IMR-90 (cell line): Measurements from ENCODE around the gene NTMT1. TPM values are rescaled to one million over a fixed set of nuclear protein-coding genes. Genes with fewer than 3 reads are reported as not detected.

Experiments used
- ATAC-seq: fragments of 200-7000 bp; cut with Tn5 transposase; 2 replicates; pipeline ENCODE4 v1.9.1; 2020; ENCODE audit warnings: low read depth, mild to moderate bottlenecking, moderate library complexity
- BruUV-seq: library from RNA; stranded (reverse); fragments of 400-500 nt; replicated peaks from 2 replicates; lab custom pipeline; 2021; lab: Mats Ljungman, UMichigan
- CTCF ChIA-PET: fragments of 300-600 bp; formaldehyde crosslinking; extraction: SDS; loops from one replicate; lab custom pipeline; 2021; ENCODE audit warnings: antibody characterized with exemption; lab: Yijun Ruan, JAX
- POLR2A ChIA-PET: fragments of 300-600 bp; sonication (Branson Sonifier 250); formaldehyde crosslinking; loops from one replicate; lab custom pipeline; 2022; ENCODE audit warnings: antibody characterized with exemption; ENCODE audit not compliant: unreplicated experiment; lab: Charles Lee
- DNase-seq: peaks from one replicate; pipeline ENCODE4 v3.0.0; 2013
- H2AFZ ChIP-seq: replicated peaks from 2 replicates; pipeline ENCODE3; 2013; ENCODE audit warnings: low read length, mild to moderate bottlenecking; ENCODE audit not compliant: poor library complexity
- H2AK5ac ChIP-seq: 2 replicates; pipeline ENCODE4 v1.6.1; 2013; ENCODE audit warnings: low read depth, low read length, inconsistent platforms
- H2AK9ac ChIP-seq: replicated peaks from 2 replicates; pipeline ENCODE3; 2013; ENCODE audit warnings: mild to moderate bottlenecking, low read depth, low read length, moderate library complexity; ENCODE audit not compliant: poor library complexity
- H2BK120ac ChIP-seq: 2 replicates; pipeline ENCODE4 v1.6.1; 2013; ENCODE audit warnings: low read depth, low read length, inconsistent platforms
- H2BK15ac ChIP-seq: 3 replicates; pipeline ENCODE4 v1.6.1; 2013; ENCODE audit warnings: low read depth, low read length, inconsistent platforms
- H2BK20ac ChIP-seq: 2 replicates; pipeline ENCODE4 v1.6.1; 2013; ENCODE audit warnings: low read depth, mild to moderate bottlenecking, inconsistent platforms, low read length, moderate library complexity
- H2BK5ac ChIP-seq: 2 replicates; pipeline ENCODE4 v1.6.1; 2013; ENCODE audit warnings: mild to moderate bottlenecking, low read depth, low read length, inconsistent platforms; ENCODE audit not compliant: poor library complexity, severe bottlenecking
- H3K14ac ChIP-seq: replicated peaks from 2 replicates; pipeline ENCODE4 v1.6.1; 2013; ENCODE audit warnings: low read depth, low read length, inconsistent platforms
- H3K18ac ChIP-seq: 2 replicates; pipeline ENCODE4 v1.6.1; 2013; ENCODE audit warnings: low read depth, low read length, control low read depth
- H3K23ac ChIP-seq: 2 replicates; pipeline ENCODE4 v1.6.1; 2013; ENCODE audit warnings: low read depth, low read length, inconsistent platforms
- H3K27ac ChIP-seq: 2 replicates; pipeline ENCODE4 v1.5.1; 2013; ENCODE audit warnings: mild to moderate bottlenecking, control low read depth, low read length; ENCODE audit not compliant: insufficient read depth
- H3K27me3 ChIP-seq: 2 replicates; pipeline ENCODE4 v1.6.1; 2013; ENCODE audit warnings: low read length; ENCODE audit not compliant: control insufficient read depth, insufficient read depth
- H3K36me3 ChIP-seq: 2 replicates; pipeline ENCODE4 v1.6.1; 2013; ENCODE audit warnings: low read length, mixed read lengths; ENCODE audit not compliant: control insufficient read depth, insufficient read depth
- H3K4ac ChIP-seq: 2 replicates; pipeline ENCODE4 v1.6.1; 2013; ENCODE audit warnings: low read depth, low read length, inconsistent platforms
- H3K4me1 ChIP-seq: 2 replicates; pipeline ENCODE4 v1.6.1; 2013; ENCODE audit warnings: low read length, mixed read lengths; ENCODE audit not compliant: control insufficient read depth, insufficient read depth
- H3K4me2 ChIP-seq: 2 replicates; pipeline ENCODE4 v1.6.1; 2013; ENCODE audit warnings: low read depth, mild to moderate bottlenecking, control low read depth, low read length, moderate library complexity
- H3K4me3 ChIP-seq: 2 replicates; pipeline ENCODE4 v1.5.1; 2013; ENCODE audit warnings: low read depth, mild to moderate bottlenecking, control low read depth, low read length, moderate library complexity; ENCODE audit not compliant: insufficient read depth
- H3K56ac ChIP-seq: 2 replicates; pipeline ENCODE4 v1.6.1; 2013; ENCODE audit warnings: low read length, inconsistent platforms; ENCODE audit not compliant: insufficient read depth; ENCODE audit errors: extremely low read depth
- H3K79me1 ChIP-seq, 2 experiments: 2 replicates each; pipeline ENCODE4 v1.6.1; 2013; ENCODE audit warnings: low read length in 2 of 2, inconsistent platforms in 1 of 2, low read depth in 1 of 2
- H3K9ac ChIP-seq: 2 replicates; pipeline ENCODE4 v1.6.1; 2013; ENCODE audit warnings: low read depth, low read length, control low read depth
- H3K9me1 ChIP-seq: 2 replicates; pipeline ENCODE4 v1.6.1; 2013; ENCODE audit warnings: low read length, inconsistent platforms; ENCODE audit not compliant: insufficient read depth
- H3K9me3 ChIP-seq: 2 replicates; pipeline ENCODE4 v1.6.1; 2013; ENCODE audit warnings: low read length; ENCODE audit not compliant: control insufficient read depth, insufficient read depth
- H4K20me1 ChIP-seq: 2 replicates; pipeline ENCODE4 v1.6.1; 2013; ENCODE audit warnings: low read length, inconsistent platforms; ENCODE audit not compliant: insufficient read depth
- H4K5ac ChIP-seq: 2 replicates; pipeline ENCODE4 v1.6.1; 2013; ENCODE audit warnings: mild to moderate bottlenecking, low read depth, low read length, control low read depth
- H4K8ac ChIP-seq, 2 experiments: 2 replicates each; pipeline ENCODE4 v1.6.1; 2013; ENCODE audit warnings: low read depth in 2 of 2, low read length in 2 of 2, control low read depth in 1 of 2, inconsistent platforms in 1 of 2
- H4K91ac ChIP-seq: 2 replicates; pipeline ENCODE4 v1.6.1; 2013; ENCODE audit warnings: low read depth, low read length, inconsistent platforms; ENCODE audit not compliant: insufficient read depth
- BHLHE40 ChIP-seq: fragments of 150-350 bp; IDR thresholded peaks from 2 replicates; pipeline ENCODE4 v1.6.1; 2016; ENCODE audit warnings: mild to moderate bottlenecking, low read depth, low read length
- CEBPB ChIP-seq: IDR thresholded peaks from 2 replicates; pipeline ENCODE4 v1.6.1; 2012; ENCODE audit warnings: low read depth, low read length, improper control_type of control experiment
- CHD1 ChIP-seq: IDR thresholded peaks from 2 replicates; pipeline ENCODE4 v1.6.1; 2012; ENCODE audit warnings: low read depth, low read length, improper control_type of control experiment
- FOS ChIP-seq: fragments of 150-350 bp; IDR thresholded peaks from 2 replicates; pipeline ENCODE4 v1.6.1; 2016; ENCODE audit warnings: low read depth, low read length
- MAFK ChIP-seq: IDR thresholded peaks from 2 replicates; pipeline ENCODE4 v1.6.1; 2012; ENCODE audit warnings: low read depth, low read length, improper control_type of control experiment
- MAZ ChIP-seq: IDR thresholded peaks from 2 replicates; pipeline ENCODE4 v1.6.1; 2012; ENCODE audit warnings: low read depth, mild to moderate bottlenecking, low read length, improper control_type of control experiment, moderate library complexity, borderline replicate concordance
- MXI1 ChIP-seq: IDR thresholded peaks from 2 replicates; pipeline ENCODE4 v1.6.1; 2012; ENCODE audit warnings: low read depth, mild to moderate bottlenecking, low read length, moderate library complexity, borderline replicate concordance
- RCOR1 ChIP-seq: IDR thresholded peaks from 2 replicates; pipeline ENCODE4 v1.6.1; 2012; ENCODE audit warnings: mild to moderate bottlenecking, low read length, improper control_type of control experiment; ENCODE audit not compliant: insufficient replicate concordance
- RFX5 ChIP-seq: IDR thresholded peaks from 2 replicates; pipeline ENCODE4 v1.8.0; 2012; ENCODE audit warnings: low read depth, mild to moderate bottlenecking, low read length, moderate library complexity
- WGBS, 2 experiments: methylation state at CpG; one replicate each; pipeline versions ENCODE4 v1.1.5 to v1.1.7; 2013; ENCODE audit warnings: missing lambda C conversion rate in 2 of 2; ENCODE audit not compliant: insufficient read length in 1 of 2; ENCODE audit errors: extremely low coverage in 2 of 2; 5-methylcytosine and 5-hydroxymethylcytosine counted together
- dilution Hi-C: fragments of 300-500 bp; cut with HindIII; formaldehyde crosslinking; loops from one replicate; pipeline ENCODE4 v1.14.3; 2018; ENCODE audit warnings: low sequenced_read_pairs; ENCODE audit not compliant: unreplicated experiment
- in situ Hi-C: fragments of 300-500 bp; cut with MboI; formaldehyde crosslinking; loops from 3 replicates; pipeline ENCODE4 v1.14.3; 2019; ENCODE audit warnings: low sequenced_read_pairs, inconsistent platforms, mixed read lengths
- intact Hi-C: fragments of 100-400 bp; cut with micrococcal nuclease; formaldehyde crosslinking; loops from 2 replicates; pipeline ENCODE4 v1.10.0; 2022
- polyA plus RNA-seq, 3 experiments: library from polyadenylated mRNA; depleted of rRNA; stranded (reverse); fragments of >200 nt; gene quantifications; 2 replicates each; pipeline ENCODE4 v1.2.3, GENCODE V29; 2012; ENCODE audit warnings: low replicate concordance in 1 of 3
- total RNA-seq: library from RNA; depleted of rRNA; stranded (reverse); fragments of >200 nt; gene quantifications from 2 replicates; pipeline ENCODE4 v1.2.3, GENCODE V29; 2012
- TF ChIP-seq, protein P1 (sequence below): fragments of 150-350 bp; IDR thresholded peaks from 2 replicates; pipeline ENCODE4 v1.6.1; 2017; ENCODE audit warnings: mild to moderate bottlenecking, antibody characterized with exemption, low read length, low read depth
- TF ChIP-seq, protein P2 (sequence below): fragments of 150-350 bp; IDR thresholded peaks from 2 replicates; pipeline ENCODE4 v1.6.1; 2016; ENCODE audit warnings: low read depth, mild to moderate bottlenecking, low read length, moderate library complexity, borderline replicate concordance

Gene NTMT1
- total and polyA plus RNA-seq, 2 of the 4 experiments (the other 2 are of a cell fraction), result 68.1 to 88.1 TPM

DNA sequence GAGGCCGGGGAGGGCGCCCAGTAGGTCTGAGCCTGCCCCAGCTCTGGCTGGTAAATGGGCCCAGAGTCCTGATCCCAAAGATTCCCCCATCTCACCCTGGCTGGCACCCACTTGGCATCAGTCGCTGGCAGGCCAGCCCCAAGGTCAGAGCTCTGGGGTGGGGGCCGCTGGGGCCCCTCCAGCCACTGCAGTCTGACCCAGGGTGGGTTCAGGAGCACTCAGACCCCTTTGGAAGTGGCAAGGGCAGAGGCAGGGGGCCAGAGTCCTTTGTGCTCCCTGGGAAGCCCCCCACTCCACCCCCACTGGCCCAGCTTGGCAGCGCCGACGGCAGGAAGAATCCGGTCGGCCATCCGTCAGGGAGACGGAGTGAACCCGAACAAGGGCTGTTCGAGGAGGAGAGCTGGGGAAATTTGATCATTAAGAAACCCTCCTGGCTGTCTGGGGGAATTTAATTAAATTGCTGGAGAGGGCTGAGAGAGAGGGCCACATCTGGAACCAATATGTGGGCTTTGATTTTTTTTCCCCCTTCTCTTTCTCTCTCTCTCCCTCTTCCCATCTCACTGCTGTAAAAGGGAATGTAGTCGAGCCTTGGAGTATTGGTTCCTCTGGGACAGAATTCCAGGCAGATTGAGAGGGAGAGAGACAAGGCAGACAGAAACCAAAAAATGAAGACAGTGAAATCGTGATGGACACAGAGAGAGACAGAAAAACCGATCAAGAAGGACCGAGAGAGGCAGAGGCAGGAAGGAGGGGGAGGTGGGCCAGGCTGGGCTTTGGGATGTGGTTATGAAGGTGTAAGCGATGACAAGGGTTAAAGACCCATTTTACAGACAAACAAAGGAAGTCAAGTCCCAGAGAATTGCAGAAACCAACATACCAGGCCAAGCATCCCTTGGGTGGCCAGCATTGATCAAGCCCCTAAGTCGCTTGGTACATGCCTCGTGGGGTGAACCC is 24.0 kb downstream of the NTMT1 start (continued):
- TF ChIP-seq, protein P1, sequence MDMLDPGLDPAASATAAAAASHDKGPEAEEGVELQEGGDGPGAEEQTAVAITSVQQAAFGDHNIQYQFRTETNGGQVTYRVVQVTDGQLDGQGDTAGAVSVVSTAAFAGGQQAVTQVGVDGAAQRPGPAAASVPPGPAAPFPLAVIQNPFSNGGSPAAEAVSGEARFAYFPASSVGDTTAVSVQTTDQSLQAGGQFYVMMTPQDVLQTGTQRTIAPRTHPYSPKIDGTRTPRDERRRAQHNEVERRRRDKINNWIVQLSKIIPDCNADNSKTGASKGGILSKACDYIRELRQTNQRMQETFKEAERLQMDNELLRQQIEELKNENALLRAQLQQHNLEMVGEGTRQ, result no peak

DNA sequence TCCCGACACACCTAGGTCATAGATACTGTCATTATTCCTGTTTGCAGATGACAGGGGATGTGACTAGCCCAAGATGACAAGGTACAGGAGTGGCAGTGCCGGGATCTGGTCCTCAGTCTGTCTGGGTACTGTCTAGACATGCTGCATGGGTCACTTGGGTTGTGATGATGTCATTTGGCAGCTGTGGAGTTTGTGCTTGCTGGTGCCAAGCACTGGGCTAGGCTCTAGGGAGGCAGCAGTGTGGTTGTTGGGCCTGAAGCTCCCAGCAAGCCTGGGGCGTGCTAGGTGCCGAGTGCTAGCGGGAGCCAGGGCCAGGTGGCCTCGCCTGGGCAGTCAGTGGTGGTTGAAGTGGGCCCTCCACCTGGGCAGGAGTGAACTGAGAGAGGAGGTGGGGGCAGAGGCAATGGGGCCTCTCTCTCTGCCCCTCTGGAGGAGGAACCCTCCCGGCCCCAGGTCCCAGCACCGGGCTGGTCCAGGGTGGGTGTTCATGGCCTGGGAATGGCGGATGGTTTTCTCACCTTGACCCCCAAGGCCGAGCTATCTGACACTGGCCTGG is 24.8 kb downstream of the NTMT1 start:
- Histone ChIP-seq H3K14ac (peak overlapping the region; percentile 53; the same call in 1 of the 2 replicates), H3K27me3 (no peaks in the 10 kb centered on the region), H4K91ac (no peak overlapping the region; the same call in 1 of the 2 replicates), H2BK120ac (0 out of 2 replicates have a peak overlapping the region, but pooled peaks have one; percentile 46), H3K27ac (no peak overlapping the region), H3K18ac (no peak overlapping the region; the same call in 1 of the 2 replicates), H4K5ac (no peak overlapping the region), H3K4me3 (no peak overlapping the region), H3K9me3 (no peaks in the 10 kb centered on the region), H2BK15ac (no peak overlapping the region), H3K36me3 (no peaks in the 10 kb centered on the region), H2BK20ac (peak overlapping the region; percentile 42; the same call in 1 of the 2 replicates), H3K4me2 (no peak overlapping the region), H3K4me1 (peaks cover 15% of the 10 kb centered on the region; the same call in 1 of the 2 replicates), H2BK5ac (no peak overlapping the region), H3K23ac (no peak overlapping the region), H2AK5ac (no peak overlapping the region), H3K56ac (no peak overlapping the region), H3K4ac (peak overlapping the region; percentile 47; the same call in 1 of the 2 replicates), H2AK9ac (no peak overlapping the region), H3K9ac (no peak overlapping the region), H3K79me1 (peaks cover 0 to 10% of the 10 kb centered on the region in 2 experiments; a peak in 1 of 4 replicates), H4K20me1 (no peaks in the 10 kb centered on the region), H4K8ac (no peak overlapping the region), H2AFZ (no peak overlapping the region), H3K9me1 (peaks cover 10% of the 10 kb centered on the region)
- ATAC-seq (no peak), DNase-seq (no peak)
- no TSS peak for BruUV-seq
- in situ Hi-C loops, result loop anchor here (5.0 kb wide), 1 partner anchor 132 kb away; no protein-coding TSS in a partner anchor
- intact Hi-C loops, result no loop called here
- 97% methylated on average over 4 of the region's 10 CpGs; no CpG with 5 or more reads in 1 of the 2 experiments for WGBS, 2 experiments
- dilution Hi-C loops, result no loop called here
- POLR2A ChIA-PET, result no interaction called here
- CTCF ChIA-PET, result no interaction called here
- TF ChIP-seq CHD1, result no peak
- no peak for TF ChIP-seq MXI1
- TF ChIP-seq, protein P2, sequence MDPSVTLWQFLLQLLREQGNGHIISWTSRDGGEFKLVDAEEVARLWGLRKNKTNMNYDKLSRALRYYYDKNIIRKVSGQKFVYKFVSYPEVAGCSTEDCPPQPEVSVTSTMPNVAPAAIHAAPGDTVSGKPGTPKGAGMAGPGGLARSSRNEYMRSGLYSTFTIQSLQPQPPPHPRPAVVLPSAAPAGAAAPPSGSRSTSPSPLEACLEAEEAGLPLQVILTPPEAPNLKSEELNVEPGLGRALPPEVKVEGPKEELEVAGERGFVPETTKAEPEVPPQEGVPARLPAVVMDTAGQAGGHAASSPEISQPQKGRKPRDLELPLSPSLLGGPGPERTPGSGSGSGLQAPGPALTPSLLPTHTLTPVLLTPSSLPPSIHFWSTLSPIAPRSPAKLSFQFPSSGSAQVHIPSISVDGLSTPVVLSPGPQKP, result no peak
- no peak for TF ChIP-seq MAFK
- no peak for TF ChIP-seq BHLHE40
- no peak for TF ChIP-seq FOS
- no peak for TF ChIP-seq RFX5
- no peak for TF ChIP-seq RCOR1
- TF ChIP-seq CEBPB, result no peak
- TF ChIP-seq MAZ, result no peak
